ENCODE data around the gene ISX.
"Not testable (repeated sequence)": the region's sequence is repeated elsewhere in the genome, so short reads cannot be mapped to it uniquely, and the experiment has no call there.

The ISX gene

DNA sequence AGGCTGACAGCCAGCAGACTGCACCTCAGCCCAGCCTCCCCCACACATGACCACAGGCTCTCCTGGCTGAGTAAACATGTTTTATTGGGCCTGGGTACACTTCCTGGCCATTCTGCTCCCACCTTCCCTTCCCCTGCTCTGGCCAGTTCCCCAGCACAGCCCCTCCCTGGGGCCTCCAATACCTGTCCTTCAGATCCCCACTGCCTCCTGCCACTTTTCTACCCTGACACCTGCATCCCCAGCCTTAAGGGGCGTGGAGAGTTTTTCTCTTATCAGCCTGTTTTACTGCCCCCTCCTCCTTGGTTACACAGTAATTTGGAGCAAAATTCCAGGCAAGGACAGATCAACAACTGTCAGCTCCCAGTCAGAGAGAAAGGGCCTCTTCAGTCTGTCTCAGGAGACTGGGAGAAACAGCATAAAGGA, at the start of gene ISX:
Gene ISX (plus strand): TSS at position 363 of the 423 bp plus-strand sequence. CDS start 930 bp downstream, outside the sequence.
- no peak for DNase-seq

DNA sequence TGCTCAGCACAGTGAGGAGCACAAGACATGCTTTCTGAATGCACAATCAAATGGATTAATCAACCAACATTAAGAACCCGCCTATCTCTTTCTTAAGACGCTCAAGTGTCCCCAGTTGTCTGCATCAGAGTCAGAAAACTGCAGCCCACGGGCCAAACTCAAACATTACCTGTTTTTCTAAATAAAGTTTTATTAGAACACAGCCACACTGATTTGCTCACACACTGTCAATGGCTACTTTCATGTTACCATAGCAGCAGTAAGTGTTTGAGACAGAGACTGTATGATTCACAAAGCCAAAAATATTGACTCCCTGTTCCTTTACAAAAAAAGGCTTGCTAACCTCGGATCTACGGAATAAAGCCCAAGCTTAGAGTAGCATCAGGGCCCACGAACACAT, 49.0 kb upstream of the ISX start:
- no peak for DNase-seq

DNA sequence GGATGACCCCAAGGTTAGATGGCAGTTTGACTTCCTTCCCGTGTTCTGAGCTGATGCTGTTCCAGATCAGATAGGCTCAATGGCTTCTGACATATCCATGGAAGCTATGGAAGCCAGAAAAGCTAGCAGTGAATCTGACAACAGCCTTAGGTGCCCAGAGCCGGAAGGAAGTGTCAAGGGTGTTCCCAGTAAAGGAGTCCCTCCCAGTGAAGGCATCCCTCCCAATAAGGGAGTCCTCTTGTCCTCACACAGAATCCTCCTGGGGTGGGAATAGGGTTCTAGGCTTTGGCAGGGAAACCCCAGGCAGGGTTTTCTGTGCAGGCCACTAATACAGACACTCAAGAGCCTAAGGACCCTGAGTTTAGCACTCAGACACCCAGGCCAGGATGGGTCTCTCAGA, 47.0 kb upstream of the ISX start:
- DNase-seq: no peak

DNA sequence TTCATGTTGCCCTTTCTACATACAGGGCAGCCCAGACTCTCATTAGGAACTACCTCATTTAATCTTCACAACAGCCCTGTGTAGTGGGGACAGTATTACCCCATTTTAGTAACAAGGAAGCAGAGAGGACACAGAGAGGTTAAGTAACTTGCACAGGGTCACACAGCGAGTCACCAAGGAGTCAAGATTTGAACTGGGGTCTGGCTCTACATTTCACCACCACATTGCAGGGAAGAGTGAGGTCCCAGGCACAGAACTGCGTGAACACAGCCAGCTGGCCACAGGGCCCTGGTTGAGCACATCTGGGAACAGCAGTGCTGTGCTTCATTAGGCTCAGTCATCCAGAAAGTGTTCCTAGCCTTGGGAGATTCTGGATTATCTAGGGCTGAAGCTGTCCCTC, 45.4 kb upstream of the ISX start:
- DNase-seq: no peak

DNA sequence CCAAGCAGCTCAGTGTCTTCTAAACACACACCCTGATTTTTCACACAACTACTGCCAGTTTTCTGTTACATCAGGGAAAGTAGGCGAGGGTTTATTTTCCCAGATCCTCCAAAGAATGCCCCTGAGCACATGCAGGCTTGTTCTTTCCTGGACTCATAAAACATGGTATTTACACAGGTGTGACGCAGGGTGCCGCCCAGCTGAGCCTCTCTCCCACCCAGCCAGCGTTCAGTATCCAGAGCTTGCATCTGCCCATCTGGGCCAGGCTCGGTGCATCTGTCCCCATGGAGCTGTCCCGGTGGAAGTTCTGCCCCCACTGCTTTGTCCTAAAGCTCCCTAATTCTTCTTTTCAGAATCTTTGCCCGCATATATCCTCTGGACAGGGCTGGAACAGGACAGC, 44.8 kb upstream of the ISX start:
- DNase-seq: peak; percentile 44

DNA sequence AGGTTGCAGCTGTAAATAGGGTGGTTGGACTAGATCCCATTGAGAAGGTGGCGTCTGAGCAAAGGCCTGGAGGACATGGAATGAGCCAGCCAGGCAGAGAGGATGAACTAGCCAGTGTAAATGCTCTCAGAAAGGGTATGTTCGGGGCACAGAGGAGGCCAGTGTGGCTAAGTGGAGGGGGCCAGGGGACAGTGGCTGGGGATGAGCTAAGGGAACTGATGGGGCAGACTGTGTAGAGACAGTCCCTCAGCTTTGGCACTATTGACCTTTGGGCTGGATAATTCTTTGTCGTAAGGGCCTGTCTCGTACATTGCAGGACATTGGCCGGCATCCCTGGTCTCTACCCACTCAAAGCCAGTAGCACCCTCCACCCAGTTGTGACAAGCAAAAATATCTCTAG, 43.7 kb upstream of the ISX start:
- DNase-seq: no peak

DNA sequence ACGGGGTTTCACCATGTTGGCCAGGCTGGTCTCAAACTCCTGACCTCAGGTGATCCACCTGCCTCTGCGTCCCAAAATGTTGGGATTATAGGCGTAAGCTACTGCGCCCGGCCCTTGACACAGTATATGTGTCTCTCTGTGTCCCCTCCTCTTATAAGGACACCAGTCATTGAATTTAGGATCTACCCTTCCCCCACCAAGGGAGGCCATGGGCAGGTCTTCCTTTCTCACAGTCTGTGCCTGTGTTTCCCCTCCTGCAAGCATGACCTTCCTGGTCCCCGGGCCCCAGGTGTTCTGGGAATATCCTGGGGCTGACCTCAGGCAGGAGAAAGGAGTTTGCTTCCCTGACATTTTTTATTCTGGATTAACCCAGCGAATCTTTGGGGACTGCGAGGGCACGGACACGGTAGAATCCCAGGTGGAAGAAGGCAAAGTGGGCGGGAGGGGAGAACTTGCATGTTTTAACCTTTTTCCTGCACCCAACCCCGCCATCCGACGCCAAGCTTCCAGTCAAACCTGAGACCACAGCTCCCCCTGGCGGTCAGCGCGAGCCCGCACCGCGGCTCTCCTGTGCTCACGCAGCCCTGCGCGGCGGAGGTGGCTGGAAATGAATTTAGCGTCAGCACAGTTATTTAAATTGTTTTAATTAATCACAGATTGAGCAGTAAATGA, 42.1 kb upstream of the ISX start:
- peak; percentile 22 for DNase-seq

DNA sequence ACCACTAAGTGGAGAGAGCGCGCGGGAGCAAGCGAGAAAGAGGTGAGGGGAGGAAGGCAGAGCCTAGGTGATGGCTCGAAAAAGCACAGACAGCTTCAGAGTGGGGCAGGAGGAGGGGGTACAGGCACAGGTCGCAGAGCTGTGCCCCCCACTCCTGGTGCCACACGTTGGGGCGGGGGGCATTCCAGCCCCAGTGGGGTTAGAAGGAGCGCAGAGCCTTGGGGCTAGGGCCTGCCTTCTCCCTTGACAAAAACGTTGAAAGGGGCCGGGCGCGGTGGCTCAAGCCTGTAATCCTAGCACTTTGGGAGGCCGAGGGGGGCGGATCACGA, 41.6 kb upstream of the ISX start:
- DNase-seq: no peak

DNA sequence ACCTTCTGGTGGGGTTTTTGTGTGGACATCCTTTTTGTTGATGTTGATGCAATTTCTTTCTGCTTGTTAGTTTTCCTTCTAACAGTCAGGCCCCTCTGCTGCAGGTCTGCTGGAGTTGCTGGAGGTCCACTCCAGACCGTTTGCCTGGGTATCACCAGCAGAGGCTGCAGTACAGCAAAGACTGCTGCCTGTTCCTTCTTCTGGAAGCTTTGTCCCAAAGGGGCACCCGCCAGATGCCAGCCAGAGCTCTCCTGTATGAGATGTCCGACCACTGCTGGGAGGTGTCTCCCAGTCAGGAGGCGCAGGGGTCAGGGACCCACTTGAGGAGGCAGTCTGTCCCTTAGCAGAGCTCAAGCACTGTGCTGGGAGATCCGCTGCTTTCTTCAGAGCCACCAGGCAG, 35.8 kb upstream of the ISX start:
- DNase-seq: not testable (repeated sequence)

DNA sequence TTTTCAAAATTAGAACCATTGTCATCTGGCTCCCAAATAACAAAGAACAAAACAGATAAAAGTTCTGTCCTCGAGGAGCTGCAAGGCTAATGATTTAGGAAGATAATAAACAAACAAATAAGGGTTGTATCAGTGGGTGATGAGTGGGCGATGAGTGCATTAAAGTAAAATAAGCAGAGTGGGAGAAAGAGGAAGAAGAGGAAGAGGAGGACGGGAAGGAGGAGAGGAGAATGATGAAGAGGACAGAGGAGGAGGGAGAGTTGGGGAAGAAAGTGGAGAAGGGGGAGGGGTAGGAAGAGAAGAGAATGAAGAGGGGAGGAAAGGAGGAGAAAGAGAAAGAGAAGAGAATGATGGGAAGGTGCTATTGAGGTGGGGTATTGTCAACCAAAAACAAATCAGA, 33.4 kb upstream of the ISX start:
- DNase-seq: no peak

DNA sequence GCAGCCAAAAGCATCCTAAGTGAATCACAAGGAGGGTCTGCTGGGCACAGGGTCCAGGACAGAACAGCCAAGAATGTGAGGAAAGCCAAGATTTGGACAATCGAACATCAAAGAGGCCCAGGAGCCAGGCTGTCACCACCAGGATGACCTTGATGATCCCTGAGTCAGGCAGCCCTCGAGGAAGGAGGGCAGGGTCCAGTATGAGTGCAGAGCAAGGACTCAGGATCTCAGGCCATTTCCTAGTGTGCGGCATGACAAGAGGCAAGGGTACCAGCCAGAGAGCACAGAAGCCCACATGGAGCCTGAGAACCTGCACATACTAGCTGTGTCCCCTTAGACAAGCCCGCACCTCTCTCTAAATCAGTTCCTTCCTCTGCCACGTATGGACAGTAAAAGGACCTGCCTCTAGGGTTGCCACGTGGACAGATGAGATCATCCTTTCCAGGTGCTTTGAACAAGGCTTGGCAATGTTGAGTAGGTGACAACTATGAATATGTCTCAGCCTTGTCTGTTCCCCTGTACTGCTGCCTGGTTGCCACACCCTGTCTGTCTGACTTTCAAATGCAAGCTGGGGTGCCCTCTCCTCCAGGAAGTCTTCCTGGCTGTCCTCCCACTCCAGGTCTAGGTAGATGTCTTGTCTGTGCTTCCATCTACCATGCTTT, 32.2 kb upstream of the ISX start:
- DNase-seq: no peak

DNA sequence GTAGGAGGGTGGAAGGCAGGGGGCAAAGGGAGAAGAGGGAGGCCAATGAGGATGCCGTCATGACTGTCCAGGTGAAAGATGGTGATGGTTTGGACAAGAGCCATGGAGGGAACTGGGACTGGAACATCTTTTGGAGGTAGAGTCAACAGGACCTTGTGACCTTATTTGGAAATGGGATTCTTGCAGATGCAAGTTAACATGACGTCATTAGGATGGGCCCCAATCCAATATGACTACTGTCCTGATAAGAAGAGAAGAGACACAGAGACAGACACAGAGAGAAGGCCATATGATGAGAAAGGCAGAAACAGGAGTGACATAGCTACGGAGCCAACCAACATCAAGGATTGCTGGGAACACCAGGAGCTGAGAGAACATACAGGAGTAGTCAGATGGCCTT, 31.0 kb upstream of the ISX start:
- DNase-seq: no peak

DNA sequence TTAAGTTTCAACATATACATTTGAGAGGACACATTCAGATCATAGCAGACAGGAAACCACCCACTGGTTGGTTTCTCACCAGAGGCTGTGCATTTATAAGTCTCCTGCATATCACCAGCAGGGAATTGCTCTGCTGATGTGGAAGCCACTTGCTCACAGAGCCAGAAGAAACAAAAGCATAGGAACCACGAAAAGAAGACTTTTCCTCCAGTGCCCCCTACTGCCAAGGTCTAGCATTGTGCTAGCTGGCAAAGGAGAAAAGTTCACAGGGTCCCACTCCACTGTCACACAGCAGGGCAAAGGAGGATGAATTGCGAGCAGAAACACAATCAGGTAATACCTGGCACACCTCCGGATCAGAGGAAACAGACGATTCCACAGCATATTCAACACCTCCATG, 28.9 kb upstream of the ISX start:
- no peak for DNase-seq

DNA sequence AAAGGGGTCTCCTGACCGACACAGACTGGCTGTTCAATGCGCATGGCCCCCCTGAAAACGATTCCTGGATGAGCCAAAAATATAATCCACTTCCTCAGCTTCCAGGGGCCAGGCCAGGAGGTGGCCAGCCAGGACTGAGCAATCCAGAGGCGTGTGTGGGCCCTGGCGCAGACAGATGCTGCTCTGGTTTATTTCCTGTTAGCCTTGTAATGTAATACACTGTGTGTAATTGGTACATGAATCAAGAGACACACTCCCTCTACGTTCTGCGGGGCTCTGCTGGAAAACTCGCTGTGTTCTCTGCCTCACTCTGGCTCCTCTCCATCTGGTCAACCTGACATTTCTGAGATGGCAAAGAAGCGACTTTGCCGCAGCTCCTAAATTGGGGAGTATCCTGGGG, 26.3 kb upstream of the ISX start:
- DNase-seq: no peak

DNA sequence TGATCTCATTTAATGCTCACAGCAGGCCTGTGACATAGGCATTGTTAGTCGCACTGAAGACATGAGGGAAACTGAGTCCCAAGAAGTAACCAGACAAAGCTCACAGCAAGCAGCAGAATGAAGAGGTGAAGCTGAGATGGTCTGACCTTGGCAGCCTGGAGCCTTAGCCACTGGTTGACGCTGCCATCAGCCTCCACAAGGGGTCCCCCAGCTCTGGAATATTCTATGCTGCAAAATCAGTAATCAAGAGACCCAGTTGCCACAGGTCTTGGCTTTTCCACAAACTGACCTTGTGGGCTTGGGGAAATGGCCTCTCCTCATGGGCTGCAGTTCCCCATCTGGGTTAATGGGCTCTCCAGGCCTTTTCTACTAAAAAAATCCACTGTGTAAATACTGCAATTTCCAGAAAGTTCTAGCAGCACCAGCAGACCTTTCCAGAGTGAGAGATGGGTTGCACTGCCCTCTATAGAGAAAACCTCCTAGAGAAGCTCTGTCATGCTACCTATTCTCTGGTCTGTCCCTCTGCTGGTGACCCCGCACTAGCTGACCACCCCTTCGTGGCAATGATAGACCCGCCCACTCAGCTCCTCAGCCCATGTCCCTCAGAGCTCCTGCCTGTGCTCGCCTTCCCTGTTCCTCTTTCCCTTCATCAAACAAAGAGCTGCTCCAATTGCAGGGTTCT, 22.6 kb upstream of the ISX start:
- no peak for DNase-seq

DNA sequence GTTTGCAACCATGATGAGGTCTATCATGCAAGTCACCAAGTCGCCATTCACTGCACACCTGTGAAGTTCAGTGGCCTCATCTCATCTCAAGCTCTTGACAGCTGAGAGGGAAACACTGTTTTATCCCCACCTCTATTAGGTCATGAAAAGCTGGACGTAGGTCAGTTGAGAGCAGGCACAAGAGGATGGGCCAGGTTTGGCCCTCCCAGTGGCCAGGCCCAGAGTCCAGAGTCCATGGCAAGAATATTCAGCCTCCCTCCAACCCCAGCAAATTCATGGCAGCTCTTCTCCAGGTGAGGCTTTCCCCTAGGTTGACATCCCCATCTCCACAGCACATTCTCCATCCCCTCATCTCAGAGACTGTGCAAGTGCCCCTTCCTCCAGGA, 22.0 kb upstream of the ISX start:
- DNase-seq: no peak

DNA sequence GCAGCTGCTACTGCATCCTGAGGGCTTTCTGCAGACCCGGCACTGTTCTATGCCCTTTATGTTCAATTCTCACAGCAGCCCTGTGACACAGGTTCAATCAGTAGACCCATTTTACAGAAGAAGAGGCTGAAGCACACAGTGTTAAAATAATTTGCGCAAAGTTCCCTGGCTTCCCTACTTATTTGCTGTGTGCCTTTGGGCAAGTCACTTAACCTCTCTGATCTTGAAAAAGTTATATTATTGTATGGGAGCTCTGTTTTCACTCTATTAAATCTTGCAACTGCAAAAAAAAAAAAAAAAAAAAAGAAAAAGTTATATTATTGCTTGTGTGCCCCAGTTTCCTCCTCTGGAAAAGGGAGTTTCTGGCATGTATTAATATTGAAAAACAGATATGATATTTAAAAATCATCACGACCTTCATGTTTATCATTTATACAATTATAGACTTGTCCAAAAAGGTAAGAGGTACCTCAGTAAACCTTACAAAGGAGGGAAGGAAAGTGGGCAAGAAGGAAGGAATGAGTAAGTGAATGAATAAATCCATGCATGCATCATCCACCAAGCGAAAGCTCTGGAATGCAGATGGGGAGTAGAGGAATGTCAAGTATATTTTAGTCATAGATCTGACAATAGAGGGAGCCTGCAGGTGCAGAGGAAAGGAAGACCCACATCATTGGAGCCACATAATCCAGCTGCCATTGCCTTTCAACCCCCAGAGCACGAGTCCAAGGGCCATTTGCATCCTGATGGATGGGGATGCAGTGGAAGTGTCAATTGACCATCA, 21.2 kb upstream of the ISX start:
- DNase-seq: no peak

DNA sequence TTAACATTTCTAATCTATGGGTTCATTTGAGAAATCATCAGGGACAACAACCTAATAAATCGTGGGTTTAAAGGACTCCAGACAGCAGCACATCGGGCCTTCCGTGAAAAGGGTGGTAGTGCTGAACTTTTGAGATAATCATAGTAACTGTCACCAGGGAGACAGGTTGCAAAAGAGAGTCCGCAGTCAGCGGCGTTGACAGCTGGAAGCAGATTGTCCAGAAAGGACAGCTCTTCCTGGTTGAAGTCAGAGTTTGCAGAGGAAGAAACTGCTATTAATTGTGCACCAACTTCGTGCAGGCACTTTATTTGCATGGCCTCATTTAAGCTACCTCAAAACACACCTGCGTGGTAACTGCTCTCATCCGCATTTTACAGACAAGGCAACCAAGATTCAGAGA, 20.5 kb upstream of the ISX start:
- DNase-seq: no peak

DNA sequence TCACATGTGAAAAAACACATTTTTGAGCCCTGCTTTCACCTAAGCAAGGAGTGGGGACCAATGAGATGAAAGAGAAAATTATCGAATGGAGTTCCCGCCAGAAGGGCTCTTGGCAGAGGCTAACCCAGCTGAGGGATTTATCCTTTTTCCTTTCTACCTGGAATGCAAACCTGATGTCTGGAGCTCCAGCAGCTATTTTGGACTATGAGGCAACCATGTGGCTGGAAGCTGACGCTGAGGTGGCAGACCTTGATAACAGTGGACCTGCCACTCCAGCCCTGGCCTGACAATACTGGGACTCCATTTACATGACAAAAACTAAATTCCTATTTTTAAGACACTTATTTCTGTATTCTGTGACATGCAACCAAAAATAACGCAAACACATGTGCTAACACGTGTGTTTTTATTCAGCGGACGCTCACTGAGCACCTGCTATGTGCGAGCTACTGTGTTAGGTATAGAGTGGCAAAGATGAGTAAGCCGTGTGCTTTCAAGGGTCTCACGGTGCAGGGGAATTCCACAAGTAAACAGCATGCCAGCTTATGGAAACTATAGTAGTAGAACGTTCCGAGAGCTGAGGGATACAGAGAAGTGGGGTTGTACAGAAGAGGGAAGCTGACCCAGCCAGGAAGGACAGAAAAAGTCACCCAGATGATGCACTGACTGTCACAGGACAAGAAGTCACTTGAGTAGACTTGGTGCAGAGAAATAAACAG, 19.1 kb upstream of the ISX start:
- no peak for DNase-seq

DNA sequence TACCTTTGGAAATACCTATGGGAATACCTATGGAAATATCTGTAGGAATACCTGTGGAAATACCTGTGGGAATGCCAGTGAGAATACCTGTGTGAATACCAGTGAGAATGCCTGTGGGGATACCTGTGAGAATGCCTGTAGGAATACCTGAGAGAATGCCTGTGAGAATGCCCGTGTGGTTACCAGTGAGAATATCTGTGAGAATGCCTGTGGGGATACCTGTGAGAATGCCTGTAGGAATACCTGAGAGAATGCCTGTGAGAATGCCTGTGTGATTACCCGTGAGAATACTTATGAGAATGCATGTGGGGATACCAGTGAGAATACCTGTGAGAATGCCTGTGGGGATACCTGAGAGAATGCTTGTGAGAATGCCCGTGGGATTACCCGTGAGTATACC, 15.9 kb upstream of the ISX start:
- not testable (repeated sequence) for DNase-seq

DNA sequence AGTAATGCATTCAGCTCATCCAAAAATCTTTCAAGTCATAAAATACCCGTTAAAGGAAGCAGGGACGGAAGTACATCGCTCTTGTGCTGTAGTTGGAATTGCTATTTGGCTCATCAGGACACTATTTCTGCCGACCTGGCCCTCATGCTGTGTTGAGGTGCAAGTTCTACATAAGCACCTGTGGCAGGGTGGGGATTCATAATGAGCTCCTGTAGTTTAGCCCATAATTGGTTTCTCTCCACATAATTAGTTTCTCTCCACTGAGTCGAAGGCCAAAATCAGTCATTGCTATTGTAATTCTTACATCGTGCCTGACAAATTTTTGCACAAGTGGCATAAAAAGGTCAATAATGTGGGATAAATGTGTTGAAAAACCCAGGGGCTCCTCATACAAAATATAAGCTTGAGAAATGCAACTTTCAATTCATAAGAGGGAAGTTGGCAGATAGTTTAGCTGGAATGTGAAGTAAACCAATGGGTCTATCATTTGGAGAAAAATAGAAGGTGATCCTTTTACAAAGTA, 14.9 kb upstream of the ISX start:
- no peak for DNase-seq

DNA sequence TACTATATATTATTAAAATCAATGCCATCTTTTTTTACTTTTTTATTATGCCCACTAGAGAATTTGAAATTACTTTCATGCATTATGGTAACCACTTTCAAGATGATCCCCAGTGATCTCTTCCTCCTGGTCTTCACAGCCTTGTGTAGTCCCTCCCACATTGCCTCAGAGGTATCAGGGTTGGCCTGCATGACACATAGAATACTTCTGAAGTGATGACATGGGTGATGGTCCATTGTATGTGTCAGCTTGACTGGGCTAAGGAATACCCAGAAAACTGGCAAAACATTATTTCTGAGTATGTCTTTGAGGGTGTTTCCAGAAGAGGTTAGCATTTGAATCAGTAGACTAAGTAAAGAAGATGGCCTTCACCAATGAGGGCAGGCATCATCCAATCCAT, 14.2 kb upstream of the ISX start:
- no peak for DNase-seq

Data from NCI-H510A treated with DMSO at 0.1 percent for 48 hours (cell line).